ENCODE measurements around the gene NAT8L. TPM values are rescaled to one million over a fixed set of nuclear protein-coding genes. Genes with fewer than 3 reads are reported as not detected.

The NAT8L gene
- total RNA-seq, 1 donor from 2014 or later = not detected

- intact Hi-C loops (cut with DNase I) = no loop called here
- no peaks in the 10 kb centered on the region for H3K36me3 ChIP-seq
- H3K4me1 ChIP-seq = peaks cover 0 to 2% of the 10 kb centered on the region in 2 donors
- no peaks in the 10 kb centered on the region for H3K9me3 ChIP-seq
- H3K4me3 ChIP-seq = no peak overlapping the region
- H3K27ac ChIP-seq = no peak overlapping the region
- no peak for TF ChIP-seq CTCF (IDR thresholded peaks at IDR 0.05)
- H3K27me3 ChIP-seq = peaks cover 15% of the 10 kb centered on the region
- DNase-seq (ENCODE audit: low spot score in 2 of 2) = no peak
Observed at GRCh38 chr4:2061186-2062131, 2.3 kb downstream of the NAT8L start.

- TF ChIP-seq CTCF (IDR thresholded peaks at IDR 0.05) = no peak
- Histone ChIP-seq H3K4me3 (no peak overlapping the region), H3K9me3 (no peaks in the 10 kb centered on the region), H3K4me1 (peaks cover 0 to 2% of the 10 kb centered on the region in 2 donors), H3K27me3 (peaks cover 15% of the 10 kb centered on the region), H3K27ac (no peak overlapping the region), H3K36me3 (no peaks in the 10 kb centered on the region)
- DNase-seq (ENCODE audit: low spot score in 2 of 2) = no peak
- intact Hi-C loops (cut with DNase I) = no loop called here
Observed at GRCh38 chr4:2062168-2062807, 3.2 kb downstream of the NAT8L start.

GRCh38 chr4:2062808-2063524, 3.8 kb downstream of the NAT8L start:
- no peak for DNase-seq (ENCODE audit: low spot score in 2 of 2)
- no peak overlapping the region for H3K4me3 ChIP-seq
- H3K27me3 ChIP-seq = peaks cover 15% of the 10 kb centered on the region
- no peaks in the 10 kb centered on the region for H3K9me3 ChIP-seq
- TF ChIP-seq CTCF (IDR thresholded peaks at IDR 0.05) = no peak
- no peak overlapping the region for H3K27ac ChIP-seq
- H3K36me3 ChIP-seq = no peaks in the 10 kb centered on the region
- intact Hi-C loops (cut with DNase I) = no loop called here
- peaks cover 0 to 2% of the 10 kb centered on the region in 2 donors for H3K4me1 ChIP-seq

GRCh38 chr4:2063557-2064275, 4.6 kb downstream of the NAT8L start:
- no peak for DNase-seq (ENCODE audit: low spot score in 2 of 2)
- H3K27me3 ChIP-seq = peaks cover 15% of the 10 kb centered on the region
- intact Hi-C loops (cut with DNase I) = no loop called here
- H3K4me3 ChIP-seq = no peak overlapping the region
- H3K36me3 ChIP-seq = no peaks in the 10 kb centered on the region
- H3K4me1 ChIP-seq = no peaks in the 10 kb centered on the region
- H3K9me3 ChIP-seq = no peaks in the 10 kb centered on the region
- TF ChIP-seq CTCF (IDR thresholded peaks at IDR 0.05) = no peak
- H3K27ac ChIP-seq = no peak overlapping the region

GRCh38 chr4:2064276-2064991, 5.3 kb downstream of the NAT8L start:
- H3K27me3 ChIP-seq = peaks cover 15% of the 10 kb centered on the region
- intact Hi-C loops (cut with DNase I) = no loop called here
- no peaks in the 10 kb centered on the region for H3K36me3 ChIP-seq
- no peak overlapping the region for H3K27ac ChIP-seq
- no peak for TF ChIP-seq CTCF (IDR thresholded peaks at IDR 0.05)
- DNase-seq (ENCODE audit: low spot score in 2 of 2) = no peak
- no peak overlapping the region for H3K4me3 ChIP-seq
- H3K4me1 ChIP-seq = no peaks in the 10 kb centered on the region
- no peaks in the 10 kb centered on the region for H3K9me3 ChIP-seq
